NCI-H1092 treated with DMSO at 0.1 percent for 48 hours (cell line): Measurements from ENCODE around the gene METTL15.
"Not testable (repeated sequence)": the region's sequence is repeated elsewhere in the genome, so short reads cannot be mapped to it uniquely, and the experiment has no call there.

ENCODE experiments used
- DNase-seq: peaks from one replicate; lab custom pipeline; 2025; lab: John Stamatoyannopoulos, UW

The METTL15 gene

GRCh38 chr11:28296426-28296825 is 188.2 kb downstream of the METTL15 start:
- no peak for DNase-seq

DNA sequence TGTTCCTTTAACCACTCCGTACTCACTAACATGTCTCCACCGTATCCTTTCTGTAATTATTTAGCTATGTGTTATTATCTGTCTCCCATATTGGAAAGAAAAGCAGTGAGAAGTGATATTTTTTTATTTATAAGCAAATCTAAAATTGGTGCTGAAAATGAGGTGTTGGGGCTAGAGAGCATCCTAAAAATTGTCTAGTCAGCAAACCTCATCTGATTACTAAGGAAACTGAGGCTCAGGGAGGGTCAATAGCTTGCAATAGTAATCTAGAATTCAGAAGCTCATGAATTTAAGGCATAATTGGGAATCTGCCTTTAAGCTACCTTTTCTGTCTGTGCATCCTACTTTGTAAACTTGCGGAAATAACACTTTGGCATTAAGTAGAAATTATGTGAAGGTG is 190.0 kb downstream of the METTL15 start:
- no peak for DNase-seq

DNA sequence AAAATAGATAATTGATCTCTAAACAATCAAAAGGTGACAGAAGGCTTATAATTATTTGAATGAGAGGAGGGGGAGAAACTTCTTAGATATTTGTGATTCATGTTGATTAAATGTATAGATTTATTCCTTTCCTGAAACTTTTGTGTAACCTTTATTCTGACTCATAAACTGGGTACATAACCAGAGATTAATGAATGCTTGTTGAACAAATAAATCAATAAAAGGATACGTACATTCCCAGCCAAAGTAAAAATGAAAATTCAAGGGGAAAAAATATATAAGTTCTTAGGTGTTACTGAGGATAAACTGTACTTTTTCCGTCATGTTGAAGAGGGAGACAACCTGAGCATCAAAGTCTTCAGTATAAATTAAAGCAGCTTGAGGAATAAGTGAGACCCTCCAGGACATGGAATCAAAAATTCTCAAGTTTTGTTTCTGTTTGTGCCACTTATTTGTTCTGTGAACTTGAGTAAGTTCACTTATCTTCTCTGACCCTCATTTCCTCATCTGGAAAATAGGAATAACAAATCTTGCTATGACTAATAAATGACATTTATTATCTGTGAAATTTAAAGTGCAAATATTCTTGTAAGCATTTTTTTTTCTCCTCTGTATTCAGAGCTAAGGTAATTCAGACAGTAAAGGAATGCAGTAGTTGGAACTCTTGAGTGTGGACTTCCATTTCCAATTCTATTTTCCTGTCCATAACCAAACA is 195.4 kb downstream of the METTL15 start:
- no peak for DNase-seq

GRCh38 chr11:28315440-28315839 is 207.3 kb downstream of the METTL15 start:
- DNase-seq: no peak

- DNase-seq: no peak
Measured at GRCh38 chr11:28318871-28319270, 210.7 kb downstream of the METTL15 start.

DNA sequence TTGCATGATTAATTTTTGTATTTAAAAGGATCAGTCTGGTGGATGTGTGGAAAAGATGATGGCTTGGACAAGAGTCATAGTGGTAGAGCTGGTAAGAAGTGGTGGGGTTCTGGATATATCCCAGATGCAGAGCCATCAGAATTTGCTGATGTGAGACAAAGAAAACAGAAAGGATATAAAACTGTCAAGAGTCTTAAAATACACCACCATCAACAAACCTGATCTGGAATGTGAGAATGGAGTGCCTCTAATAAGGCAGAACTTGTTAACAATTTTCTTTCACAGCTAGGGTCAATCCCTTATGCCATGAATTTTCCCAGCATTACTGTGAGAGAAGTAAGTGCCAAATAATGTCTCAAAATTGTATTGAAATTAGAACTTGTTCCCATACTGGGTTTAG is 215.4 kb downstream of the METTL15 start:
- DNase-seq: no peak

GRCh38 chr11:28332393-28332792 is 224.2 kb downstream of the METTL15 start:
- DNase-seq: not testable (repeated sequence)

GRCh38 chr11:28337701-28338100 is 229.5 kb downstream of the METTL15 start:
- no peak for DNase-seq

- no peak for DNase-seq
Measured at GRCh38 chr11:28338371-28338770, 230.2 kb downstream of the METTL15 start.

- DNase-seq: no peak
Measured at GRCh38 chr11:28339488-28339887, 231.3 kb downstream of the METTL15 start.

- no peak for DNase-seq
Measured at GRCh38 chr11:28342716-28343115, 234.5 kb downstream of the METTL15 start.

DNA sequence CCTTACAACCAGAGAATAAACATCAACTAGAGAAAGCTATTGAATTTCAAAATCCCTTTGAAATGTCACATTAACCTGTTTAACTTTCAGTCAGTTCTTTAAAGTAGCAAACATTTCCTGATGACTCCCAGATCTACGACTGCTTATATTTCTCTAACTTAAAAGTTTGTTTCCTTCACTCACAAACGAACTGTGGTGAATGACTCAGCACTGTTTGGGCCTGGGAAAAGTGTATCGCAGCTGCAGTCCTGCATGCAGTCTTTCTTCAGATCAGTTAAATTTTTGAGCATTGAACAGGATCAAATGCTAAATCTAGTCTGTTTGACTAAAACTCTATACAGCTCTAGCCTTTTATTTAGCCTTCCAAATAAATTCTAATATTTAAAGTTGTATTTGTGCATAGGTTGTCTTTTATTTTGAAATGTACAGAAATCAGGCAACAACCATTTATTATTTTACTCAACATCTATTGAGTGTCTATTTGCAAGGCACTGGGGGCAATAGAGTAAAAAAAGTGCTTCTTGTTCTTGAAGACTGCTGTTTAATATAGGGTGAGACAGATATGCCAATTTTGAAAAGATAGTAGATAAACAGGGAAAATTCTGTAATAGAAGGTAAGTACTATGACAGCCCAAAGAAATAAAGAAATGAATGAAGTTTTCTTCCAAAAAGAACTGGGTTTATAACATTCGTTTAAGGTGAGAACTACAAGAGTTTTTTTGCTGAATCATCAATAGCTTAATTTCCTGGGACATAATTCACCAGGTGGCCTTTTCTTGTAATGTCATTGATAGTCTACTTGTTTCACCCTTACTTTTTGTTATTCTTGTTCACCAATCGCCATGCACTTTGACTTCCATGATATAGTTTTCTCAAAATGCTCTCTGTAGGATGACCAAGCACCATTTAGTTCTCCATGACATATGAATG is 235.4 kb downstream of the METTL15 start:
- no peak for DNase-seq

DNA sequence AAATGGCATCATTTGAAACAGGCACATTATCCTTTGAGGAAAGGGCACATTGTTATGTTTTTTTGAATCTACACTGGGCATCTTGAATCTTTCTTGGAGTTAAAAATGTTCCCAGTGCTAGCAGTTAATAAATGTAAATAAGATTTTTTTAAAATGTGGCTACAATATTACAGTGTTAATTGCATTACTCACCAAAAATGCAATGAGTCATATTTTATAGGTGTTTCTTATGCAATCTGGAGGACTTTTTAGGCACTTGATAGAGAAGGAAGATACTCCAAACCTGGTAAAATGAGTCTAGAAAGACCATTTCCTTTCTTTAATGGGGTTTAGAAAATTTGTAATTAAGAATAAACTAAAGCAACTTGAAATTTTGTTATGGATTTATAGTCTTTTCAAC is 238.0 kb downstream of the METTL15 start:
- no peak for DNase-seq

DNA sequence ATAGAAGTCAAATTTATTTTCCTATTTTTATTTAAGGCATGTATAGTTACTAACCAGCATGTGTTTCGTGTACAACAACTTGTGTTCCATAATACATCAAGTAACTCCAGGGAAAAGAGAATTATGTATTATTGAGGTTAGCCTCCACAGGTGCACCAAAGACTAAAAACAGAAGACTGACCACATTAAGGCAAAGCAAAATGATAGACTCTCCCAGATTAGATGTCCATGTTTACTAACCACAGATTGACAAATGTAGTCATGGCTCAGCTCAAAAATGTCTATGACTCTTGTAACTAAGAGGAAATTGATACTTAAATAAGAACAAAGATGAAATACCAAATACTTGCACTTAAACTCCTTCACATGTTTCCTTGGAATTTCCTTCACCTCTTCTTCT is 238.5 kb downstream of the METTL15 start:
- no peak for DNase-seq

DNA sequence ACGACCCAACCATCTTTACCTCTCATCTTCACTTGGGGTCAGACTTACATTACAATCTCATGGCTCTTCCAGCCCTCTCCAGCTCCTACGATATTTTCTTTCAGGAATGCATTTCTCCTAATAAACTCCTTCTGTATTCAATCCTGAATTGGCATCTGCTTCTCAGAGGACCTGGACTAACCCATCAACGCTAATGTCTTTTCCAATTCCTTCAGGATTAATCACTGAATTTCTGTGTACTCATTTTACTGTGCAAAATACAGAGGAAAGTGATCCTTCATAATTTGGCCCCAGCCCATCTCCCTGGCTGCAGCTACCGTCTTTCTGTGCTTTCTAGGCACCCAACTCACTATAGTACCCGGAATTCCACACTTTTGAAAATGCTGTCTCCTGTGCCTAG is 239.2 kb downstream of the METTL15 start:
- no peak for DNase-seq

DNA sequence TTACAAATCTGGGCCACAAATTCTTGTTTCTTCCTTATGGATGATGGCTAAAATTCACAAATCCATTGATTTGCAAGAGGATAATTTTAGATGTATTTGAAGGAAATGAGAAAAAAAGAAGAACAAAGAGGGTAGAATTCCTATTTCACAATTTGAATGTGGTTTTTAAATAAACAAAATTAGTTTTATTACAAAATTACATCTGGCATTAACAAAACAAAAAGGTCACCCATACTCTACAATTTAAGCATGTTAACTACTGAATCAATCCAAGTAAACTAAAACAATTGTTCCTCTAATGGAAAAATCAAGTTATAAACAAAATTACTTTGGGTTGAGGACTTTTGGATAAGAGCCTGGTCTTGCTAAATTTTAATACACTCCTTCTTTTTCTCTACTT is 242.0 kb downstream of the METTL15 start:
- no peak for DNase-seq

- DNase-seq: no peak
Measured at GRCh38 chr11:28353991-28354390, 245.8 kb downstream of the METTL15 start.

GRCh38 chr11:28366549-28367346 is 258.6 kb downstream of the METTL15 start:
- no peak for DNase-seq

DNA sequence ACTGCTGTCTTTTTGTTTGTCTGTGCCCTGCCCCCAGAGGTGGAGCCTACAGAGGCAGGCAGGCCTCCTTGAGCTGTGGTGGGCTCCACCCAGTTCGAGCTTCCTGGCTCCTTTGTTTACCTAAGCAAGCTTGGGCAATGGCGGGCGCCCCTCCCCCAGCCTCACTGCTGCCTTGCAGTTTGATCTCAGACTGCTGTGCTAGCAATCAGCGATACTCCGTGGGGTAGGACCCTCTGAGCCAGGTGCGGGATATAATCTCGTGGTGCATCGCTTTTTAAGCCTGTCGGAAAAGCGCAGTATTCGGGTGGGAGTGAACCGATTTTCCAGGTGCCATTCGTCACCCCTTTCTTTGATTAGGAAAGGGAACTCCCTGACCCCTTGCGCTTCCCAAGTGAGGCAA is 269.9 kb downstream of the METTL15 start:
- not testable (repeated sequence) for DNase-seq
